GM18511 (cell line): Measurements from ENCODE around the gene NFS1.

Source experiments
- ATAC-seq: cut with Tn5 transposase; IDR thresholded peaks from one replicate; pipeline ENCODE4 v1.9.1; 2021; ENCODE audit warnings: mild to moderate bottlenecking, moderate library complexity; ENCODE audit not compliant: unreplicated experiment

The NFS1 gene

GRCh38 chr20:35644806-35645205 lies 54.3 kb downstream of the NFS1 start:
- no peak for ATAC-seq

DNA sequence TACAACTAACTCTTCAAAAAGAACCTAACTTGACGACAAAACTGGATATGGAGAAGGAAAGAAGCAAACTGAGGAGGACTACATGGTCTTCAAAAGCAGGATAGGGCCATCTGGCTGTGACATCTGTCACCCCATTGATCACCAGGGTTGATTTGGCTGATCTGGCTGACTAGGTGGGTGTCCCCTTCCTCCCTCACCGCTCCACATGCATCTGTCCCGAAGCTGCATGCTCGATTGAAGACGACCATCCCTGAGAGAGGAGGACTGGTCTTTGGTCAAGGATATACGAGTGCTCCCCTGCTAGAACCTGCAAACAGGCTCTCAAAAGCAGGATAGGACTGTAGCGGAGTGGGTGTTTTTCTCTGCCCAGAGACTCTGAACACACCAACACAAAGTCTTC lies 56.1 kb downstream of the NFS1 start:
- no peak for ATAC-seq

DNA sequence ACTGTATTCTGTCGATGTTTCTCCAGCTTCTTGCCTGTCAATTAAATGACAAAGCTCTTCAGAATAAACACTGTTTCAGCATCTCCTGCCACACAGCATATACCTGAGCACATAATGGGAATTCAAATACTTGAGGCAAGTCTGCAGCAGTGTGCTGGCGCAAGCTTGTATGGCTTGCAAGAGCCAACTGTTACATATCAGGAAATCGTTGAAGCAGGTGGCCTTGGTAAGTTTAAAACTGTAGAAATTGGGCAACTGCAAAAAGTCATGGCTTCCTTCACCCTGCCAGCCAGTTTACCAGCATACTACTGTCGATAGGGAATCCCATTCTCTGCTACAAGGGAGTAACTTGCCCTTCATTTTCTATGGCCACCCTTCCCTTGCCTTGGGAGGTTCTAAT lies 57.4 kb downstream of the NFS1 start:
- ATAC-seq, result no peak

GRCh38 chr20:35640724-35641123 lies 58.4 kb downstream of the NFS1 start:
- ATAC-seq, result no peak

GRCh38 chr20:35638751-35639150 lies 60.4 kb downstream of the NFS1 start:
- ATAC-seq, result no peak

GRCh38 chr20:35637276-35637675 lies 61.9 kb downstream of the NFS1 start:
- no peak for ATAC-seq

DNA sequence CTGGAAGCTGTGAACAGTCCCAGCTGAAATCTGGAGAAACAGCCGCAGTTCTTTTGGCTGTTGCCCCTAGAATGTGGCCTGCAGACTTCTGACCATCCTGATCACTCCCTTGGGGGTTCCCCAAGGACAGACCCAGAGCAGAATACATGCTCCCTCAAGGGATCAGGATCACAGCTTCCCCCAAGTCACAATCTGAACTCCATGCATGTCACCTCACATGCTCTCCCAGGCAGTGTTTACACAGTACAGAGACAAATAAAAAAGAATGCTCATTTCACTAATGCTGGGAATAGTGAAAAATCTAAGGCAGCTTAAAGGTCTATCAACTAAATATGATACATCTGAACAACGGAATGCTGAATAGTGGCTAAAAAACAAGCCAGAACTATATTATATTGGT lies 63.1 kb downstream of the NFS1 start:
- ATAC-seq, result no peak

DNA sequence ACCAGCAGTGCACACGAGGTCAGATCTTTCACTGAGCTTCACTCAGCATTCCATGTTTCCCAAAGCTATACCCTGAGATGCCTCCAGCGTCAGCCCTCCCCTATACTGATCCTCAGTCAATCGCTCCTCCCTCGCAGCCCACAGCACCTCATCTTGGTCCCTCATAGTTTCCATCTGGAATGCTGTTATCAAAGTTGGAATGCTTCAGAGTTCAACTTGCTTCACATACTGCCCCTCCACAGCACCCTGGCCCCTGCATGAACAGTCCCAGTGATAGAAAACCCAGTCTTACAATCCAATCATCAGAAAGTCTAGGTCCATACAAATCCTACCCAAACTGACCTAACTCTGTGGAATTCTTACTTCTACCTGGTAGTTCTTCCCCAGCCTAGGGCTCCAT lies 63.5 kb downstream of the NFS1 start:
- ATAC-seq, result no peak

GRCh38 chr20:35632539-35633115 lies 66.5 kb downstream of the NFS1 start:
- no peak for ATAC-seq

GRCh38 chr20:35630636-35631035 lies 68.5 kb downstream of the NFS1 start:
- ATAC-seq, result no peak

- no peak for ATAC-seq
Observed at GRCh38 chr20:35629427-35630145, 69.6 kb downstream of the NFS1 start.

DNA sequence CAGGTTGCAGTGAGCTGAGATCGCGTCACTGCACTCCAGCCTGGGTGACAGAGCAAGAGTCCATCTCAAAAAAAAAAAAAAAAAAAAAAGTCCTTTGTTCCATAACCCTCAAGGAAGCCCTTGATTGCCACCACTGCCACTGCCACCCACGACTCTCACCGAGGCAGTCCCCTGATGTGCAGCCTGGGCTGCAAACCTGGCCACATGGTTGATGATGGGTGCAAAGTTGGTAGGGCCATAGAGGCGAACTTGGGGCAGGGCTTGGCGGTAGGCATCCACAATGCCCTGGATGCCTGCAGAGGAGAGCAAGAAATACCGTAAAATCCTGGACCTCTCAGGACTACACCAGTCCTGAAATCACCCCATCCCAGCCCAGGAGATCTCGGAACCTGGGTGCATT lies 72.0 kb downstream of the NFS1 start:
- no peak for ATAC-seq

- ATAC-seq, result no peak
Observed at GRCh38 chr20:35626386-35627001, 72.7 kb downstream of the NFS1 start.

DNA sequence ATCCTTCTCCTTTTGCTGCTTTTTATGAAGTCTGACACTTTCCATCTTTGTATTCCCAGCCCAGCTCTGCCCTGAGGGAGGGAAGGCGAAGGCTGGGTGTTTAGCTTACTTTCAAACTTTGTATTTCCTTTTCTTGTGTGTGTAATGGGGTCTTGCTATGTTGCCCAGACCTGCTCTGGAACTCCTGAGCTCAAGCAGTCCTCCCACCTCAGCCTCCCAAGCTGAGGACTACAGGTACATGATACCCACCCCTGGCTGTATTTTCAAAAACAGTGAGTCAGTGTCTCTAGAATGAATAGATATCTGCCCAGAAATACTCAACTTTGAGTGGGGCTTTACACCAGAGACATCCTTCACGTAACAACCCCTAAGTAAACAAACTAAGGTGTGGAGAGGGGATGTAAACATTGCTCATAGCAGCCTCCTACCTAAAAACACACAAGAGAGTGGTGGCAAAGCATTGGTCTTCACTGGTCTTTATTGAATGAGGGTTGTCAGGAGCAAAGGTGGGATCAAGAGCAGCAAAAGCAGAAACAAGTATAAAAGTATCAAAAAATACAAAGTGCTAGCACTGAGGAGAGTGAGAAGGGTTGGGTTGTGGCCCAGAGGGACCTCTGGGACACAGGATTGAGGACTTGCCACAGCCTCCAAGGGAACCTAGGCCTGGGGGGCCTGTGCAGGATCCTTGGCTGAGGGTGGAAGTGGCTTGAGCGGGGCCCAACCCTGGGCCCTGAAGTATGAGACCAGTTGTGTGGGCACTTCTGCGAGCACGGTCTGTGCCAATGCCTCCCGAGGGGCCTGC lies 73.4 kb downstream of the NFS1 start:
- no peak for ATAC-seq

- ATAC-seq, result no peak
Observed at GRCh38 chr20:35621560-35621946, 77.6 kb downstream of the NFS1 start.

DNA sequence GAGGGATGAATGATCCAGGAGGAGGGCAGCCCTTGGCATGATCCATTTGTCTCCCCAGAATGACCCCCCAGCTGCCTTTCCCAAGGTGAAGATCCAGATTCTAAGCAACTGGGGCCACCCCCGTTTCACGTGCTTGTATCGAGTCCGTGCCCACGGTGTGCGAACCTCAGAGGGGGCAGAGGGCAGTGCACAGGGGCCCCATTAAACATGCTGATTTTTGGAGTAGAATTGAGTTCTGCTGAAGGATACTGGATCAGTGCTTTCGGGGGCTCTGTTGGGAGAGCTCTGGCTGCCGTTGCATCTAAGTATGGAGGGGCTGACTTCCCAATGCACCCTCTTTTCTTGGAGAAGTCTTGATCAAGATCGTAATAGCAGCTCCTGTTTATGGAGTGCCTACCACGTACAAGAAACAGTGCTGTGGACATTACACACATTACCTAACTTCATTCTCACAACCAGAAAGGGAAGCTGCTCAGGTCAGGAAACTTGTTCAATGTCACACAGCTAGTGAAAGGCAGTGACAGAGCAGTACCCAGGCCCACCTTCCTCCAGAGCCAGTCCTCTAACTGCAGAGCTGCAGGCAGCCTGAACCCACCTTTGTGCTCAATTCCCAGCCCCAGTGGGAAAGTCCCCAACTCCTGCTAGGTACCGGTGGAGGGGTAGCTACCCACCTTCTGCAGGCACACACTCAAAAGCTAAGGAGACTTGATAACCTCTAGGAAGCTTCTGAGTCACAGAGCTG lies 78.2 kb downstream of the NFS1 start:
- ATAC-seq, result no peak

DNA sequence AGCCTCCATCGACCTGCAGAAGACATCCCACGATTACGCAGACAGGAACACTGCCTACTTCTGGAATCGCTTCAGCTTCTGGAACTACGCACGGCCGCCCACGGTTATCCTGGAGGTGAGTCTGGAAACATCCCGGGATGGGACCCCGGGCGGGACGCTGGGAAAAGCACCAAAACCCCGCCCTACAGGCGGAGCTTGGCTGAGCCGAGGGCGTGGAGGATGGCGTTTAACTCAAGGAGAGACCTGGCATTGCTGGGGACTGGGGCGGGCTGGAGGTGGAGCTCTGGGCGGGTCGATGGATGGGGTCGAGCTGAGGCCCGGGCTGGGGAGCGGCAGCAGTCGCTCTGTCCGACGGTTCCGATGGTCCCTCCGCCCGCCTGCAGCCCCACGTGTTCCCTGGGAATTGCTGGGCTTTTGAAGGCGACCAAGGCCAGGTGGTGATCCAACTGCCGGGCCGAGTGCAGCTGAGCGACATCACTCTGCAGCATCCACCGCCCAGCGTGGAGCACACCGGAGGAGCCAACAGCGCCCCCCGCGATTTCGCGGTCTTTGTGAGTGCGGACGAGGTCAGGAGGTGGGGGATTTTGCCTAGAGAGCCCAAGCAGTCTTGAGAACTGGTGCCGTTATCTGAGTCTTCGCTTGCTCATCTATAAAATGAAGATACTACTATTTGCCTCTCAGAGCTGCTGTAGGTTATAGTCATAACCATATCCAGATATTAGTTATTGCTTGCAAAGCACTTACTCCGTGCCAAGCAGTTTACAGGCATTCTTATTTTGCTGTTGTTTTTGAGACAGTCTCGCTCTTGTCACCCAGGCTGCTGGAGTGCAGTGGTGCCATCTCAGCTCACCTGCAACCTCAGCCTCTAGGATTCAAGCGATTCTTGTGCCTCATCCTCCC lies 79.7 kb downstream of the NFS1 start:
- ATAC-seq, result peak; percentile 43

DNA sequence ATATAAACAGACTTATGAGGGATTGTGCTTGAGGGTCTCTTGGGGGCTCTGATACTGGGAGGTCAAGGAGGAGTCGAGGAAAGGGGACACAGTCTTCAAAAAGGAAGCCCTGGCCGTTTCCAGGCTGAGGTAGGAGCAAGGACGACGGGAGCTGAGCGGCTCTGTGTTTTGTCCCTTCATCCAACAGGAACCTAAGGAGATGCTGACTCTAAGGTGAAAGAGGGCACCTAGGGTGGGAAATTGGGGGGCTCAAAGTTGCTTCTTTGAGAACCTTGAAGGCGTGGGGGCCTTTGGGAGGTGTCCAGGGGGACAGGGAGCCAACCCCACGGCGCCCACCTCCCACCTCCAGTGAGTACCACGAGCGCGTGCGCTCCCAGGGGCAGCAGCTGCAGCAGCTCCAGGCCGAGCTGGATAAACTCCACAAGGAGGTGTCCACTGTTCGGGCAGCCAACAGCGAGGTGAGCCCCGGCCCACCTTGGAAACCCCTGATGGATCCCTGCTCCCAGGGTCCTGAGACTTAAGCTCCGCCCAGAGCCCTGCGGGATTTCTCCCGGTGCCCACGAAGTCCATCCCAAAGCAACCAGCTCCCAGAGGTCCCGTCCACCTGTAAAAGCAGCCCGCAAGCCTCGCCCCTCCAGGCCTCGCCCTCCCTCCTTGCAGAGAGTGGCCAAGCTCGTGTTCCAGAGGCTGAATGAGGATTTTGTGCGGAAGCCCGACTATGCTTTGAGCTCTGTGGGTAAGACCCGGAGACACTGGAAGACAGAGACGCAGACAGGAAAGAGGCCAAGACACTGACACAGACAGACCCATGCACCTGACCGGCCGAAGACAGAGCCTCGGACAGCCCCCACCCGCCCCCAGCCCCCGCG lies 80.7 kb downstream of the NFS1 start:
- no peak for ATAC-seq
